ENCODE results near the gene DTX4.

Gene DTX4

GRCh38 chr11:59192446-59193020 lies 20.6 kb downstream of the DTX4 start:
- DNase-seq (ENCODE audit: low spot score) = no peak

GRCh38 chr11:59193587-59194130 lies 21.7 kb downstream of the DTX4 start:
- DNase-seq (ENCODE audit: low spot score) = no peak

- DNase-seq (ENCODE audit: low spot score) = no peak
These were observed 23.7 kb downstream of the DTX4 start for GRCh38 chr11:59195586-59195985.

GRCh38 chr11:59196777-59197176 lies 24.8 kb downstream of the DTX4 start:
- DNase-seq (ENCODE audit: low spot score) = no peak

GRCh38 chr11:59197991-59198390 lies 26.1 kb downstream of the DTX4 start:
- no peak for DNase-seq (ENCODE audit: low spot score)

GRCh38 chr11:59198726-59199125 lies 26.8 kb downstream of the DTX4 start:
- no peak for DNase-seq (ENCODE audit: low spot score)

- no peak for DNase-seq (ENCODE audit: low spot score)
These were observed 27.9 kb downstream of the DTX4 start for GRCh38 chr11:59199546-59200422.

GRCh38 chr11:59200423-59200746 lies 28.5 kb downstream of the DTX4 start:
- DNase-seq (ENCODE audit: low spot score) = no peak

- peak; percentile 35 for DNase-seq (ENCODE audit: low spot score)
These were observed 29.4 kb downstream of the DTX4 start for GRCh38 chr11:59201353-59201752.

GRCh38 chr11:59204746-59205145 lies 32.8 kb downstream of the DTX4 start:
- no peak for DNase-seq (ENCODE audit: low spot score)

GRCh38 chr11:59205648-59206047 lies 33.7 kb downstream of the DTX4 start:
- DNase-seq (ENCODE audit: low spot score) = no peak

- no peak for DNase-seq (ENCODE audit: low spot score)
These were observed 34.7 kb downstream of the DTX4 start for GRCh38 chr11:59206635-59207034.

- peak; percentile 61 for DNase-seq (ENCODE audit: low spot score)
These were observed 36.1 kb downstream of the DTX4 start for GRCh38 chr11:59207988-59208451.

GRCh38 chr11:59208956-59209355 lies 37.0 kb downstream of the DTX4 start:
- no peak for DNase-seq (ENCODE audit: low spot score)

- DNase-seq (ENCODE audit: low spot score) = no peak
These were observed 40.3 kb downstream of the DTX4 start for GRCh38 chr11:59212222-59212621.

- DNase-seq (ENCODE audit: low spot score) = peak; percentile 45
These were observed 41.1 kb downstream of the DTX4 start, which contains the start of gene MPEG1 for GRCh38 chr11:59212744-59213631. TSS of gene MPEG1 (minus strand) at chr11:59212927. CDS start at chr11:59212865, 62 bp downstream.

- DNase-seq (ENCODE audit: low spot score) = no peak
These were observed 42.4 kb downstream of the DTX4 start for GRCh38 chr11:59214141-59214893.

- DNase-seq (ENCODE audit: low spot score) = peak; percentile 65
These were observed 45.0 kb downstream of the DTX4 start for GRCh38 chr11:59216641-59217564.

GRCh38 chr11:59218319-59218718 lies 46.4 kb downstream of the DTX4 start:
- no peak for DNase-seq (ENCODE audit: low spot score)

- no peak for DNase-seq (ENCODE audit: low spot score)
These were observed 47.0 kb downstream of the DTX4 start for GRCh38 chr11:59218893-59219292.
